Tibial nerve (tissue), 4 donors: Measurements from ENCODE around the gene FERD3L. TPM values are rescaled to one million over a fixed set of nuclear protein-coding genes. Genes with fewer than 3 reads are reported as not detected.

Experiments used
- DNase-seq, 2 donors: peaks; one replicate each; pipeline ENCODE4 v3.0.0-alpha.2; 2019; ENCODE audit warnings: low spot score in 2 of 2
- H3K27ac ChIP-seq, 4 donors: fragments of 200-600 bp; sonication (generic) in 3 of 4; one replicate each; pipeline ENCODE4 v1.5.1; 2017 to 2019; ENCODE audit warnings: mild to moderate bottlenecking in 1 of 4
- H3K27me3 ChIP-seq, 2 donors: fragments of 200-600 bp; sonication (generic) in 1 of 2; one replicate each; pipeline versions ENCODE4 v1.5.1 to v1.6.0; 2017 to 2019
- H3K36me3 ChIP-seq, 3 donors: fragments of 200-600 bp; sonication (generic); one replicate each; pipeline ENCODE4 v1.5.1; 2018 to 2019
- H3K4me1 ChIP-seq, 4 donors: fragments of 200-600 bp; sonication (generic) in 3 of 4; one replicate each; pipeline ENCODE4 v1.5.1; 2017 to 2019
- H3K4me3 ChIP-seq, 4 donors: fragments of 200-600 bp; sonication (generic) in 3 of 4; one replicate each; pipeline ENCODE4 v1.5.1; 2017 to 2019; ENCODE audit warnings: mild to moderate bottlenecking in 1 of 4, moderate library complexity in 1 of 4
- H3K9me3 ChIP-seq, 4 donors: fragments of 200-600 bp; sonication (generic) in 3 of 4; one replicate each; pipeline ENCODE4 v1.5.1; 2017 to 2019
- CTCF ChIP-seq, 5 experiments: fragments of 200-600 bp in 3 of 5; fragments of 450-650 bp in 2 of 5; sonication (generic) in 3 of 5; IDR thresholded peaks; one replicate each; pipeline ENCODE4 v1.5.1; 2016 to 2019; ENCODE audit warnings: antibody characterized with exemption in 5 of 5, mild to moderate bottlenecking in 3 of 5, moderate library complexity in 2 of 5
- EP300 ChIP-seq, 2 donors: sonication (generic); formaldehyde crosslinking; IDR thresholded peaks; one replicate each; pipeline ENCODE4 v1.6.1; 2017; ENCODE audit warnings: antibody characterized with exemption in 2 of 2, mild to moderate bottlenecking in 1 of 2
- POLR2A ChIP-seq, 2 donors: fragments of 450-650 bp; IDR thresholded peaks; one replicate each; pipeline ENCODE4 v1.6.1; 2017; ENCODE audit warnings: antibody characterized with exemption in 2 of 2, mild to moderate bottlenecking in 2 of 2, moderate library complexity in 2 of 2
- WGBS, 2 donors: methylation state at CpG; one replicate each; pipeline ENCODE4 v1.1.5; 2018; 5-methylcytosine and 5-hydroxymethylcytosine counted together
- total RNA-seq, 4 donors: library from RNA; depleted of rRNA; stranded (reverse); fragments of >200 nt; gene quantifications; one replicate each; pipeline ENCODE4 v1.1.0, GENCODE V29; 2016

The FERD3L gene
- total RNA-seq, 4 donors from 2014 or later, result not detected

DNA sequence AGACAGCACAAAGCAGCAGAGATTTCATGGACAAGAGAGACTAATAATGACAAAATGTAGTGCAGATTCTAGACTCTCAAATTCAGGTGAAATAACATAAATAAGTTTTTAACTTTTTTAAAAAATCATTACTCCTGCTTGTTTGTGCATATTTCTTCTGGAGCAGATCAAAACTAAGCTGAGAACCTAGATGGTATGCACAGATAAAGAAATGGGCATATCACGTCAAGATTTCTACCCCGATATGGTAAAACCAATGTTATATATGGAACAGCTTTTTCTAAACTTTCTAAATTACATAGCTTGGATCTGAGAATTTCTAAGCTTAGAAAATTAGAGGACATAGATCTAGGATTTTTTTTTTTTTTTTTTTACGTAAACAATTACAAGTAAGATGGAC, 46.0 kb downstream of the FERD3L start:
- H3K27ac ChIP-seq, result no peak overlapping the region
- H3K9me3 ChIP-seq, result no peaks in the 10 kb centered on the region
- no peaks in the 10 kb centered on the region for H3K4me1 ChIP-seq
- TF ChIP-seq EP300 (IDR thresholded peaks at IDR 0.05) (no peak), CTCF (IDR thresholded peaks at IDR 0.05) (no peak), POLR2A (IDR thresholded peaks at IDR 0.05) (no peak)
- 91 to 94% methylated on average over 3 of the region's 3 CpGs for WGBS, 2 donors
- H3K36me3 ChIP-seq, result no peaks in the 10 kb centered on the region
- H3K4me3 ChIP-seq, result no peak overlapping the region
- DNase-seq, result no peak
- peaks cover 0 to 38% of the 10 kb centered on the region in 2 donors for H3K27me3 ChIP-seq

DNA sequence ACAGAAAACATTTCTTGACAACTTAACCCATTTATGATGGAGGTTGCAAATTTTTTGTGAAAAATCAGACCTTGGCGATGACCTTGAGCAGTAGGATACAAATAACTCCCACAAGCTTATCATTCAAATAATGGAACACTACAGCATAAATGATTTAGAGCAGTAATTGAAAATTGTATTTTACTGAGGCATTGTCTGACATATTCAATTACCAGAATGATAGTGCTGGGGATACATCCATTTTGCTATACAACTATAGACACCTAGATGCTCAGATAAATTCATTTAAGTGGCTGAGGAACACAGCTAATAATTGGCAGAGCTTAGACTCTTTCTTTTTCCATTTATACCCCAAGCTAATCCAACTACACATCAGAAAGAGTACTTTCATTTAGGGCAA, 46.7 kb downstream of the FERD3L start:
- no peak for DNase-seq
- no peaks in the 10 kb centered on the region for H3K36me3 ChIP-seq
- no peak overlapping the region for H3K4me3 ChIP-seq
- 92 to 97% methylated on average over 1 of the region's 1 CpG for WGBS, 2 donors
- no peak overlapping the region for H3K27ac ChIP-seq
- no peaks in the 10 kb centered on the region for H3K4me1 ChIP-seq
- no peaks in the 10 kb centered on the region for H3K9me3 ChIP-seq
- peaks cover 0 to 33% of the 10 kb centered on the region in 2 donors for H3K27me3 ChIP-seq
- TF ChIP-seq CTCF (IDR thresholded peaks at IDR 0.05) (no peak), POLR2A (IDR thresholded peaks at IDR 0.05) (no peak), EP300 (IDR thresholded peaks at IDR 0.05) (no peak)

DNA sequence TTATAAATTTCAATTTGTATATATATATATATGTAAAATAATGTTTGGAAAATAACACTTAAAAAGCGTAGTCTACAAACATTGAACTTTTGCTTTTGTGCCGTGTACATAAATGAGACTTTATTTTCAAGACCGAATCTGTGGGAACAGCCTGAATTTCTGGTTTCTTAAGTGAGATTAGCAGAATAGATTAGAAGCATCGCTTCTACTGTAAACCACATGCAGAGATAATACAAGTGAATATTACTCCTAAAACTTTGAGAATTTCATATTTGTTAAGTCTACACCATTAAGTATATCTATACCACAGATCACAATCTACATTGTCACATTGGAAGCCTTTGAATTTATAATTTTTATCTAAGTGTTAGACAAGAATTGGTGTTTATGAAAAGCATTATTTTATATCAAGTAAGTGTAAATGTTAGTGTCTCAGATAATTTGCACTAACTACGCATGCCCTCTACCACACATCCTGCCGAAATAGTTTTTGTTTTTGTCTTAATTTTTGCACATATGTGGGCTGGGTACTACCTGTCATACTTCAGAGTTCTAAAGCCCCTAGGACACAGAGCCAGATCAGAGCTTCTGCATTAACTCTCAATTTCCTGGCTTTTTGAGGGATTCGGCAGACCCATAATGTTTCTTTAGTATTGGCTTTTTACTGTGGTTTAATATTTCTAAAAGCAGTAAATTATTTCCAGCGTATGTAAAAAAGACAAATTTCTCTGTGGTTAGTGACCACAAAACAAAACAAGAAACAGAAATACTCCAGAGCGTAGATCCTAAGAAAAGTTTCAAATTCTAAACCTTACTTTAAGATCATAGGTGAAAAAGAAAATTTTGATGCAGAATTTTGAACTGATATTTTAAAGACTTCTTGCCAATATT, 47.8 kb downstream of the FERD3L start:
- Histone ChIP-seq H3K4me3 (no peak overlapping the region), H3K36me3 (no peaks in the 10 kb centered on the region), H3K9me3 (no peaks in the 10 kb centered on the region), H3K27ac (no peak overlapping the region), H3K27me3 (peaks cover 0 to 22% of the 10 kb centered on the region in 2 donors), H3K4me1 (no peaks in the 10 kb centered on the region)
- no peak for DNase-seq
- TF ChIP-seq CTCF (IDR thresholded peaks at IDR 0.05) (no peak), EP300 (IDR thresholded peaks at IDR 0.05) (no peak), POLR2A (IDR thresholded peaks at IDR 0.05) (no peak)
- 88 to 89% methylated on average over 9 of the region's 9 CpGs for whole genome bisulfite sequencing, 2 donors

DNA sequence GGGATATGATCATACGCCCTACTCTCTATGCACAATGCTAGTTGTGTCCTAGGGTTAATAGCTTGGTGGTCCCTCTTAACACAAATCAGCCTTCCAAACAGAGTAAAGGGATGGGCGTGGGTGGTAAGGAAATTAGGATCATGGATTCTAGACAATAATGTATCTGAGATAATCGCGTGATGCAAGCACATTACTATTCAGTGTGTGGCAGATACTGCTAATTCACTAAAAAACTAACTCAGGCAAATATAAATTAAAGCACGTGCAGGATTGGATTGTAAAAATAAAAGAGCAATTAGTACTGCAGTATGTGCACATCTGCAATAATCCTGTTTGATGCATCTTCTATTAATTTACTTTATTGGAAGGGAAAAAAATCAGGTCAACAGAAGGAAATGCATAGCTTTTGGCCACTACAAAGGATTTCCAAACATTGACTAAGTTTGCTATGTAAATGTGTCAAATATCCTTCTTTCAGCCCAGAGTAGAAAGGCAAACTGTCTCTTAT, 49.8 kb downstream of the FERD3L start:
- 62 to 65% methylated on average over 5 of the region's 5 CpGs for WGBS, 2 donors
- DNase-seq, result no peak
- Histone ChIP-seq H3K9me3 (no peaks in the 10 kb centered on the region), H3K4me3 (no peak overlapping the region), H3K36me3 (no peaks in the 10 kb centered on the region), H3K27me3 (peaks cover 0 to 7% of the 10 kb centered on the region in 2 donors), H3K4me1 (no peaks in the 10 kb centered on the region), H3K27ac (no peak overlapping the region)
- TF ChIP-seq CTCF (IDR thresholded peaks at IDR 0.05) (no peak), POLR2A (IDR thresholded peaks at IDR 0.05) (no peak), EP300 (IDR thresholded peaks at IDR 0.05) (no peak)

Other genes starting within 250 kb of the FERD3L start
- gene TWIST1, start 27.8 kb downstream of the FERD3L start, total RNA-seq, result 10 to 100 TPM; 13.6 to 45.9 (median 28.4) TPM